Spleen (tissue), 11 donors: ENCODE results near the gene SERPINH1. TPM values are rescaled to one million over a fixed set of nuclear protein-coding genes. Genes with fewer than 3 reads are reported as not detected.
A peak's percentile ranks its signal among the peaks of the same experiment; 100 is the strongest.

ENCODE experiments used
- DNase-seq: peaks from one replicate; pipeline ENCODE4 v3.0.0-alpha.2; 2020
- H3K27ac ChIP-seq, 8 donors: fragments of 200-600 bp; sonication (generic) in 7 of 8; 1 replicate in 4 of 8; 2 replicates in 4 of 8; pipeline versions ENCODE4 v1.5.0 to v1.8.0; 2016 to 2021; ENCODE audit warnings: inconsistent platforms in 4 of 8, mild to moderate bottlenecking in 4 of 8, moderate library complexity in 1 of 8
- H3K27me3 ChIP-seq, 7 donors: fragments of 200-600 bp; sonication (generic) in 6 of 7; replicated peaks in 1 of 7; 1 replicate in 4 of 7; 2 replicates in 3 of 7; pipeline versions ENCODE4 v1.5.0 to v1.8.0; 2016 to 2021; ENCODE audit warnings: inconsistent platforms in 3 of 7, mild to moderate bottlenecking in 1 of 7
- H3K36me3 ChIP-seq, 6 donors: fragments of 200-600 bp; sonication (generic) in 5 of 6; 1 replicate in 4 of 6; 2 replicates in 2 of 6; pipeline versions ENCODE4 v1.5.0 to v1.8.0; 2016 to 2021; ENCODE audit warnings: inconsistent platforms in 2 of 6
- H3K4me1 ChIP-seq, 6 donors: fragments of 200-600 bp; sonication (generic) in 5 of 6; 1 replicate in 3 of 6; 2 replicates in 3 of 6; pipeline versions ENCODE4 v1.5.0 to v1.8.0; 2016 to 2021; ENCODE audit warnings: inconsistent platforms in 3 of 6
- H3K4me3 ChIP-seq, 8 donors: fragments of 200-600 bp; sonication (generic) in 7 of 8; 1 replicate in 4 of 8; 2 replicates in 4 of 8; pipeline versions ENCODE4 v1.5.0 to v1.8.0; 2016 to 2021; ENCODE audit warnings: inconsistent platforms in 4 of 8, mild to moderate bottlenecking in 4 of 8, moderate library complexity in 2 of 8
- H3K9me3 ChIP-seq, 8 donors: fragments of 200-600 bp; sonication (generic) in 7 of 8; 1 replicate in 4 of 8; 2 replicates in 4 of 8; pipeline versions ENCODE4 v1.5.0 to v1.8.0; 2016 to 2021; ENCODE audit warnings: inconsistent platforms in 4 of 8
- CTCF ChIP-seq, 11 experiments: fragments of 200-600 bp in 7 of 11; fragments of 450-650 bp in 4 of 11; sonication (generic) in 4 of 11; IDR thresholded peaks in 8 of 11; conservative IDR thresholded peaks in 3 of 11; 1 replicate in 7 of 11; 2 replicates in 4 of 11; pipeline versions ENCODE4 v1.4.0 to v1.8.0; 2016 to 2021; ENCODE audit warnings: antibody characterized with exemption in 11 of 11, inconsistent platforms in 4 of 11, mild to moderate bottlenecking in 1 of 11
- POLR2A ChIP-seq, 3 donors: fragments of 450-650 bp; IDR thresholded peaks; one replicate each; pipeline ENCODE4 v1.5.1; 2017; ENCODE audit warnings: antibody characterized with exemption in 3 of 3, mild to moderate bottlenecking in 1 of 3
- POLR2AphosphoS5 ChIP-seq, 3 donors: sonication (generic); formaldehyde crosslinking; IDR thresholded peaks; one replicate each; pipeline ENCODE4 v1.5.1; 2017; ENCODE audit warnings: antibody characterized with exemption in 3 of 3
- whole genome bisulfite sequencing, 5 donors: extraction: QIAGEN DNeasy Blood & Tissue Kit in 3 of 5; methylation state at CpG; one replicate each; pipeline versions ENCODE4 v1.1.5 to v1.1.7; 2013 to 2018; 5-methylcytosine and 5-hydroxymethylcytosine counted together
- intact Hi-C: fragments of 100-400 bp; cut with DNase I; formaldehyde crosslinking; loops from one replicate; pipeline ENCODE4 v1.15.0; 2023; ENCODE audit warnings: low total_unique reads
- polyA plus RNA-seq, 3 donors: library from polyadenylated mRNA; stranded (reverse); fragments of 200-250 nt; gene quantifications; one replicate each; pipeline ENCODE4 v1.2.1, GENCODE V29; 2013
- total RNA-seq, 7 donors: library from RNA; depleted of rRNA in 3 of 7; stranded (reverse); fragments of >200 nt in 3 of 7; fragmentation: NEBNext Ultra II Directional in 4 of 7; extraction: Animal tissue kit (Norgen Biotek cat#: 25700) in 4 of 7; gene quantifications; one replicate each; pipeline versions ENCODE4 v1.1.0 to v1.2.1, GENCODE V29; 2016 to 2021
- donor health status: healthy with polysubstance abuse.
- donor health status: DM: no; HTN: no; CAD: no; lungs with moderate emphysema.
- donor health status: DM: no; HTN: no; CAD: no.
- donor health status: Bipolar disorder and iron deficiency.
- donor health status: healthy.
- donor health status: DM: no; HTN: no; CAD: no.
- donor health status: DM: yes; HTN: yes; CAD: no.

SERPINH1 gene
- total and polyA plus RNA-seq, 10 donors = 19.0 to 145 (median 69.4) TPM

DNA sequence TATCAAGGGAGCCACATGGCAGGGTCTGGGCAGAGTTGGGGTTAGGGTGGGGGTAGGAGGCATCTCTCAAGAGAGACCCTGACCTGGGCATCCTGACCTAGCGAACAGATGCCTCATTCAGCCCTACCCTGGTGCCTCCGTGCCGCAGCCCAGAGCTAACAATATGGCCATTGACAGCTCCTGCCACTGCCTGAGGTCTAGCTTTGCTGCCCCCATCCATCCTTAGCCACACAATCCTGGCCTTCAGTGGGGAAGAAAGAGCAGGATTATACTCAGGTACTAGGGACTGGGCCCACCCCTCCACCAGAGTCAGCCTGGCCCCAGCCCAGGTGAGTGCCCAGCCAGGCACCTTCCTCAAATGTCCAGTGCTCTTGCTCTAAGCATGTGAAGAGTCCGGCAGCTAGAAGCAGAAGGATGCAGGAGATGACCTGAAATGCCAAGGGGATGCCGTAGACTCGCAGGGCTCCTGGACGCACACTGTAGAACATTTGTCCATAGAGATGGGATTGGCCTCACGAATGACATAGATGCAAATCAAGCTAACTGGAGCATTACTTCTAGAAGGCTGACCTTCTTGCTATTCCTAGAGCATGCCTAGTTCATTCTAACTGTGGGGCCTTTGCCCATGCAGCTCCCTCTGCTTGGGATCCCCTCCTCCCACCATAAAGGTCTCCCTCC is 13.3 kb upstream of the SERPINH1 start:
- H3K27me3 ChIP-seq = peaks cover 0 to 8% (median 0%) of the 10 kb centered on the region in 7 donors
- H3K36me3 ChIP-seq = no peaks in the 10 kb centered on the region
- H3K4me1 ChIP-seq = peaks cover 0 to 11% (median 7%) of the 10 kb centered on the region in 6 donors
- DNase-seq = no peak
- WGBS, 5 donors = 89 to 96% (median 94%) methylated on average over 5 to 8 of the region's 8 CpGs
- intact Hi-C loops = loop anchor here (10.0 kb wide), 1 partner anchor 46 kb away; no protein-coding TSS in a partner anchor
- no peak overlapping the region for H3K4me3 ChIP-seq
- H3K9me3 ChIP-seq = no peaks in the 10 kb centered on the region
- H3K27ac ChIP-seq = no peak overlapping the region
- TF ChIP-seq POLR2AphosphoS5 (IDR thresholded peaks at IDR 0.05) (no peak), CTCF (IDR thresholded peaks at IDR 0.05 in 8 of 11, conservative IDR thresholded peaks at IDR 0.05 in 3 of 11) (no peak), POLR2A (IDR thresholded peaks at IDR 0.05) (no peak)

DNA sequence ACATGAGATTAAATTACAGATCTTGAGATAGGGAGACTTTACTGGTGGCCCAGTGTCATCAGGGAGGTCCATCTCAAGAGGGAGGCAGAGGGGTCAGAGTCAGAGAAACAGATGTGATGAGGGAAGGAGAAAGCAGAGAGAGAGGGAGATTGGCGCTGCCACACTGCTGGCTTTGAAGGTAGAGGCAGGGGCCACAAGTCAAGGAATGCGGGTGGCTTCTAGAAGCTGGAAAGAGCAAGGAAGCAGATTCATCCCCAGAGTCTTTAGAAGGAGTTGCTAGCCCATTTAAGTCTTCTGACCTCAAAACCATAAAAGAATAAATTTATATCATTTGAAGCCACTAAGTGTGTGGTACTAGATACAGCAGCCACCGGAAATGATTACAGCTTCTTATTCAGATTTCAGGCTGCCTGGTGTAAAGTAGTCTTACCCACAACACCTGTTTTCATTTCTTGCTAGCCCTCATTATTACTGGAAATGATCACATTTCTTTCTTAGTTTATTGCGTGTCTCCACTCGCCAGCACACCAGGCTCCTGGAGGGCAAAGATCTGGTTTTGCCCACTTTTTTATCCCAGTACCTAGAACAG is 12.6 kb upstream of the SERPINH1 start:
- peaks cover 0 to 8% (median 0%) of the 10 kb centered on the region in 7 donors for H3K27me3 ChIP-seq
- TF ChIP-seq POLR2AphosphoS5 (IDR thresholded peaks at IDR 0.05) (no peak), POLR2A (IDR thresholded peaks at IDR 0.05) (no peak), CTCF (IDR thresholded peaks at IDR 0.05 in 8 of 11, conservative IDR thresholded peaks at IDR 0.05 in 3 of 11) (no peak)
- no peak overlapping the region for H3K27ac ChIP-seq
- H3K4me3 ChIP-seq = no peak overlapping the region
- 84 to 89% (median 85%) methylated on average over 5 of the region's 5 CpGs for WGBS, 5 donors
- intact Hi-C loops = loop anchor here (10.0 kb wide), 1 partner anchor 45 kb away; no protein-coding TSS in a partner anchor
- no peak for DNase-seq
- peaks cover 0 to 17% (median 10%) of the 10 kb centered on the region in 6 donors for H3K4me1 ChIP-seq
- no peaks in the 10 kb centered on the region for H3K36me3 ChIP-seq
- H3K9me3 ChIP-seq = no peaks in the 10 kb centered on the region

GRCh38 chr11:75553182-75553581 is 8.9 kb upstream of the SERPINH1 start:
- peaks cover 0 to 28% (median 5%) of the 10 kb centered on the region in 6 donors for H3K4me1 ChIP-seq
- H3K36me3 ChIP-seq = no peaks in the 10 kb centered on the region
- H3K4me3 ChIP-seq = no peak overlapping the region
- no peaks in the 10 kb centered on the region for H3K9me3 ChIP-seq
- WGBS, 5 donors = 79 to 89% (median 86%) methylated on average over 6 of the region's 6 CpGs
- no peaks in the 10 kb centered on the region for H3K27me3 ChIP-seq
- peak overlapping the region in 3 of 8 donors; percentile 64 to 73 (median 70) for H3K27ac ChIP-seq
- intact Hi-C loops = no loop called here
- DNase-seq = no peak
- TF ChIP-seq POLR2AphosphoS5 (IDR thresholded peaks at IDR 0.05) (no peak), POLR2A (IDR thresholded peaks at IDR 0.05) (no peak), CTCF (IDR thresholded peaks at IDR 0.05 in 8 of 11, conservative IDR thresholded peaks at IDR 0.05 in 3 of 11) (no peak)

DNA sequence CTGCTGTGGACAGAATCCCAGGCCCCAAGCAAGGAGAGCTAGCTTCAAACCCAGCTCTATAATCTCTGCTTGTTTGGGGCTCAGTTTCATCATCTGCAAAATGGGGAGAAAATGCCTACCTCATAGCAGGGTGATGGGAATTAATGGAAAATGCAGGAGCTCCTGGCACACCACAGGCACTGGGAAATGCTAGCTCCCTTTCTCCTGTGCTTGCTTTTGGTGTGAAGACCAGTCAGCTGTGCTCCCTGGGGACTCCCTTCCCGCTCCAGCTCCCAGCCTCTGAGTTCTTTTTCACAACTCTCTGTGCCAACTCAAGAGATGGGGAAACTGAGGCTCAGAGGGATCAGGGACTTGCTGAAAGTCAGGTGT is 8.2 kb upstream of the SERPINH1 start:
- no peak for DNase-seq
- Histone ChIP-seq H3K4me3 (no peak overlapping the region), H3K9me3 (no peaks in the 10 kb centered on the region), H3K36me3 (no peaks in the 10 kb centered on the region), H3K27me3 (no peaks in the 10 kb centered on the region), H3K27ac (peak overlapping the region in 7 of 8 donors; percentile 58 to 82 (median 70)), H3K4me1 (peaks cover 3 to 35% (median 12%) of the 10 kb centered on the region in 6 donors)
- intact Hi-C loops = no loop called here
- no peak for TF ChIP-seq CTCF (IDR thresholded peaks at IDR 0.05 in 8 of 11, conservative IDR thresholded peaks at IDR 0.05 in 3 of 11)
- TF ChIP-seq POLR2A (IDR thresholded peaks at IDR 0.05) = no peak
- TF ChIP-seq POLR2AphosphoS5 (IDR thresholded peaks at IDR 0.05) = no peak
- 31 to 79% (median 60%) methylated on average over 1 of the region's 1 CpG for WGBS, 5 donors
